Fibroblast of lung (primary cell): Measurements from ENCODE around the gene IFNGR1.

Experiments
- CTCF ChIP-seq, 2 donors: IDR thresholded peaks in 1 of 2; conservative IDR thresholded peaks in 1 of 2; 1 replicate in 1 of 2; 2 replicates in 1 of 2; pipeline ENCODE4 v1.5.1; 2011 to 2012; ENCODE audit warnings: low read length in 2 of 2, control low read depth in 1 of 2, inconsistent platforms in 1 of 2, low read depth in 1 of 2, mild to moderate bottlenecking in 1 of 2
- EZH2 ChIP-seq: IDR thresholded peaks from 2 replicates; pipeline ENCODE4 v1.5.1; 2012; ENCODE audit warnings: low read length, control low read depth, mild to moderate bottlenecking; ENCODE audit errors: missing control alignments

- TF ChIP-seq EZH2 (no peak), CTCF (conservative IDR thresholded peaks at IDR 0.05 in 1 of 2, IDR thresholded peaks at IDR 0.05 in 1 of 2; ENCODE audit: low read depth in 1 of 2, low read length in 2 of 2) (no peak)
Observed at GRCh38 chr6:137163732-137164318, 55.4 kb downstream of the IFNGR1 start.
